Stomach (tissue), 9 donors: ENCODE measurements around the gene HPCAL4. TPM values are rescaled to one million over a fixed set of nuclear protein-coding genes. Genes with fewer than 3 reads are reported as not detected.

Experiments used
- DNase-seq, 2 donors: peaks; one replicate each; pipeline versions ENCODE4 v3.0.0 to v3.0.0-alpha.2; 2013 to 2019
- H3K27ac ChIP-seq, 5 donors: fragments of 200-600 bp in 4 of 5; sonication (generic) in 4 of 5; one replicate each; pipeline ENCODE4 v1.5.1; 2013 to 2019; ENCODE audit warnings: mild to moderate bottlenecking in 1 of 5, moderate library complexity in 1 of 5
- H3K27me3 ChIP-seq, 3 donors: fragments of 200-600 bp; sonication (generic); one replicate each; pipeline ENCODE4 v1.5.1; 2017 to 2019; ENCODE audit warnings: mixed run types in 1 of 3
- H3K36me3 ChIP-seq, 4 donors: fragments of 200-600 bp; sonication (generic); 1 replicate in 3 of 4; 2 replicates in 1 of 4; pipeline ENCODE4 v1.5.1; 2016 to 2019
- H3K4me1 ChIP-seq, 4 donors: fragments of 200-600 bp; sonication (generic); one replicate each; pipeline ENCODE4 v1.5.1; 2016 to 2019
- H3K4me3 ChIP-seq, 4 donors: fragments of 200-600 bp; sonication (generic) in 3 of 4; one replicate each; pipeline ENCODE4 v1.5.1; 2016 to 2019; ENCODE audit warnings: mild to moderate bottlenecking in 1 of 4
- H3K9me3 ChIP-seq, 4 donors: fragments of 200-600 bp; sonication (generic); one replicate each; pipeline ENCODE4 v1.5.1; 2016 to 2019
- CTCF ChIP-seq, 7 experiments: fragments of 450-650 bp in 4 of 7; fragments of 200-600 bp in 3 of 7; sonication (generic) in 3 of 7; IDR thresholded peaks; one replicate each; pipeline ENCODE4 v1.5.1; 2016 to 2019; ENCODE audit warnings: antibody characterized with exemption in 7 of 7, control low read depth in 2 of 7, mild to moderate bottlenecking in 1 of 7
- EP300 ChIP-seq: sonication (generic); formaldehyde crosslinking; IDR thresholded peaks from one replicate; pipeline ENCODE4 v1.6.1; 2017; ENCODE audit warnings: antibody characterized with exemption
- POLR2A ChIP-seq, 4 donors: fragments of 450-650 bp; IDR thresholded peaks; one replicate each; pipeline ENCODE4 v1.6.1; 2016; ENCODE audit warnings: antibody characterized with exemption in 4 of 4, control low read depth in 2 of 4, mild to moderate bottlenecking in 1 of 4, moderate library complexity in 1 of 4
- POLR2AphosphoS5 ChIP-seq, 3 donors: sonication (generic); formaldehyde crosslinking; IDR thresholded peaks; one replicate each; pipeline ENCODE4 v1.6.1; 2016; ENCODE audit warnings: antibody characterized with exemption in 3 of 3
- WGBS, 5 donors: extraction: QIAGEN DNeasy Blood & Tissue Kit in 3 of 5; methylation state at CpG; one replicate each; pipeline versions ENCODE4 v1.1.5 to v1.1.7; 2013 to 2018; 5-methylcytosine and 5-hydroxymethylcytosine counted together
- intact Hi-C: fragments of 100-400 bp; cut with DNase I; formaldehyde crosslinking; loops from one replicate; pipeline ENCODE4 v1.15.1; 2023; ENCODE audit warnings: low total_unique reads
- polyA plus RNA-seq, 3 donors: library from polyadenylated mRNA; stranded (reverse); fragments of 200-250 nt; gene quantifications; one replicate each; pipeline ENCODE4 v1.2.3, GENCODE V29; 2013
- total RNA-seq, 5 donors: library from RNA; depleted of rRNA; stranded (reverse); fragments of >200 nt; gene quantifications; one replicate each; pipeline versions ENCODE4 v1.1.0 to v1.2.3, GENCODE V29; 2014 to 2016
- donor health status: healthy with polysubstance abuse.
- donor health status: Bipolar disorder and iron deficiency.
- donor health status: healthy.

HPCAL4 gene
- total and polyA plus RNA-seq, 8 donors: 0.06 to 1.5 (median 0.15) TPM; not detected in 3

GRCh38 chr1:39735731-39736130, 44.5 kb upstream of the HPCAL4 start:
- intact Hi-C loops: no loop called here
- Histone ChIP-seq H3K27me3 (peaks cover 0 to 46% (median 10%) of the 10 kb centered on the region in 3 donors), H3K27ac (no peak overlapping the region), H3K4me3 (no peak overlapping the region), H3K4me1 (peaks cover 7 to 24% (median 20%) of the 10 kb centered on the region in 4 donors), H3K9me3 (no peaks in the 10 kb centered on the region), H3K36me3 (peaks cover 4 to 8% (median 8%) of the 10 kb centered on the region in 4 donors)
- TF ChIP-seq POLR2AphosphoS5 (IDR thresholded peaks at IDR 0.05) (no peak), CTCF (IDR thresholded peaks at IDR 0.05) (no peak), POLR2A (IDR thresholded peaks at IDR 0.05) (no peak), EP300 (no peak)
- no peak for DNase-seq
- WGBS, 5 donors: 56 to 80% (median 70%) methylated on average over 3 of the region's 3 CpGs

DNA sequence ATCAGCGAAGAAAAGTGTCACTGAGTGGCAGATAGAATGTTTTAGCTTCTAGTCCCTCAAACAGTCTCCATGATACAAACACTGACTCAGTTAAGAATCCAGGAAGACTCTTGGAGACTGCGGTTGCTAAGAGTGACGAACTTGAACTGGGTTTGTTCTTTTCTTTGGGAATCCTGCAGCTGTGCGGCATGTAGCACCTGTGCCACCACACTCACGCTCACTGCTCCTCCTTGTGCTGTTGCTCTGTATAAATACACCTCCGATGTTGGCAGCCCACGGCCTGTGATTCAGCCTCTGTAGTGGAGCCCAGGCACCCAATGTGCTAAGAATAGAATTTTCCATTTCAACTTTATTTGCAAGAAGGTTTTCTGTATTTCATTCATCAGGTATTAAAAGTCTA, 41.9 kb upstream of the HPCAL4 start:
- no peak for TF ChIP-seq POLR2A (IDR thresholded peaks at IDR 0.05)
- no peak for TF ChIP-seq POLR2AphosphoS5 (IDR thresholded peaks at IDR 0.05)
- TF ChIP-seq CTCF (IDR thresholded peaks at IDR 0.05): no peak
- no peak for TF ChIP-seq EP300
- Histone ChIP-seq H3K27ac (no peak overlapping the region), H3K27me3 (peaks cover 5 to 62% (median 25%) of the 10 kb centered on the region in 3 donors), H3K4me3 (no peak overlapping the region), H3K9me3 (no peaks in the 10 kb centered on the region), H3K36me3 (no peaks in the 10 kb centered on the region), H3K4me1 (peaks cover 0 to 3% (median 1%) of the 10 kb centered on the region in 4 donors)
- intact Hi-C loops: no loop called here
- 38 to 53% (median 38%) methylated on average over 7 of the region's 7 CpGs for WGBS, 5 donors
- DNase-seq: peak in 1 of 2 donors; percentile 46

GRCh38 chr1:39732730-39733129, 41.5 kb upstream of the HPCAL4 start:
- Histone ChIP-seq H3K4me1 (no peaks in the 10 kb centered on the region), H3K4me3 (no peak overlapping the region), H3K27ac (no peak overlapping the region), H3K36me3 (no peaks in the 10 kb centered on the region), H3K27me3 (peaks cover 5 to 66% (median 29%) of the 10 kb centered on the region in 3 donors), H3K9me3 (no peaks in the 10 kb centered on the region)
- no peak for DNase-seq
- 39 to 58% (median 54%) methylated on average over 3 of the region's 3 CpGs for WGBS, 5 donors
- TF ChIP-seq POLR2AphosphoS5 (IDR thresholded peaks at IDR 0.05): no peak
- intact Hi-C loops: no loop called here

DNA sequence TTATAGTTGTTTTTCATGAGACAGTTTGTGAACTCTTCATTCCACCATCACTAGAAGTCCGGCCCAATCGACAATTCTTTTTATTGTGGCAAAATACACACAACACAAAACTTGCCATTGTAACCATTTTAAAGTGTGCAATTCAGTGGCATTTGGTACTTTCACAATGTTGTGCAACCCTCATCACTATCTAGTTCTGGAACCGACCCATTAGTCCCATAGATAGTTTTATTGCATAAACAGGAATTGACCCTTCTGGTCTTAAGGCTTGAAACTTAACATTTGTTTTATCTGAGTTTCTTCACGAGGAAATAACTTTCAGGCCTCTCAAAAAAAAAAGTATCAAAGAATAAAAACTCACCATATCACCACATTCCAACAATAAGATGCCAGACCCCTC, 38.6 kb upstream of the HPCAL4 start:
- H3K4me1 ChIP-seq: no peaks in the 10 kb centered on the region
- no peaks in the 10 kb centered on the region for H3K9me3 ChIP-seq
- 37 to 56% (median 52%) methylated on average over 3 to 4 of the region's 4 CpGs for WGBS, 5 donors
- peaks cover 5 to 71% (median 34%) of the 10 kb centered on the region in 3 donors for H3K27me3 ChIP-seq
- intact Hi-C loops: no loop called here
- no peak overlapping the region for H3K27ac ChIP-seq
- no peak overlapping the region for H3K4me3 ChIP-seq
- no peaks in the 10 kb centered on the region for H3K36me3 ChIP-seq
- no peak for DNase-seq
- TF ChIP-seq POLR2A (IDR thresholded peaks at IDR 0.05) (no peak), POLR2AphosphoS5 (IDR thresholded peaks at IDR 0.05) (no peak), CTCF (IDR thresholded peaks at IDR 0.05) (no peak), EP300 (no peak)

- no peaks in the 10 kb centered on the region for H3K4me1 ChIP-seq
- no peak overlapping the region for H3K4me3 ChIP-seq
- peaks cover 5 to 70% (median 34%) of the 10 kb centered on the region in 3 donors for H3K27me3 ChIP-seq
- DNase-seq: no peak
- H3K27ac ChIP-seq: no peak overlapping the region
- no peaks in the 10 kb centered on the region for H3K36me3 ChIP-seq
- H3K9me3 ChIP-seq: no peaks in the 10 kb centered on the region
- intact Hi-C loops: no loop called here
- WGBS, 5 donors: 55 to 69% (median 59%) methylated on average over 3 of the region's 3 CpGs
- TF ChIP-seq POLR2A (IDR thresholded peaks at IDR 0.05): no peak
- TF ChIP-seq EP300: no peak
- no peak for TF ChIP-seq POLR2AphosphoS5 (IDR thresholded peaks at IDR 0.05)
- no peak for TF ChIP-seq CTCF (IDR thresholded peaks at IDR 0.05)
Measured at GRCh38 chr1:39729030-39729429, 37.8 kb upstream of the HPCAL4 start.
